C4-2B (cell line): ENCODE results near the gene IQGAP3.
A peak's percentile ranks its signal among the peaks of the same experiment; 100 is the strongest.
"Not testable (repeated sequence)": the region's sequence is repeated elsewhere in the genome, so short reads cannot be mapped to it uniquely, and the experiment has no call there.

Source experiments
- H3K27ac ChIP-seq: fragments of 450-650 bp; 2 replicates; pipeline ENCODE4 v1.5.1; 2017
- CTCF ChIP-seq: fragments of 450-650 bp; conservative IDR thresholded peaks from 2 replicates; pipeline ENCODE4 v1.5.1; 2017; ENCODE audit warnings: mild to moderate bottlenecking
- ZFX ChIP-seq: fragments of 450-650 bp; IDR thresholded peaks from 2 replicates; pipeline ENCODE4 v1.6.1; 2017

The IQGAP3 gene

GRCh38 chr1:156559797-156560385 is 12.5 kb downstream of the IQGAP3 start:
- TF ChIP-seq CTCF (no peak), ZFX (no peak)
- peak overlapping the region; percentile 79 for H3K27ac ChIP-seq

GRCh38 chr1:156559086-156559796 is 13.1 kb downstream of the IQGAP3 start:
- TF ChIP-seq CTCF (no peak), ZFX (no peak)
- peak overlapping the region; percentile 79 for H3K27ac ChIP-seq

GRCh38 chr1:156556354-156556753 is 16.0 kb downstream of the IQGAP3 start:
- no peak for TF ChIP-seq CTCF
- no peak for TF ChIP-seq ZFX
- H3K27ac ChIP-seq = 0 out of 2 replicates have a peak overlapping the region, but pooled peaks have one; percentile 12

- TF ChIP-seq CTCF (no peak), ZFX (no peak)
- H3K27ac ChIP-seq = no peak overlapping the region
Measured at GRCh38 chr1:156555715-156556114, 16.6 kb downstream of the IQGAP3 start.

- TF ChIP-seq CTCF (no peak), ZFX (no peak)
- no peak overlapping the region for H3K27ac ChIP-seq
Measured at GRCh38 chr1:156554971-156555370, 17.4 kb downstream of the IQGAP3 start.

- no peak overlapping the region for H3K27ac ChIP-seq
- TF ChIP-seq ZFX = no peak
- no peak for TF ChIP-seq CTCF
Measured at GRCh38 chr1:156553860-156554485, 18.4 kb downstream of the IQGAP3 start.

- H3K27ac ChIP-seq = not testable (repeated sequence)
Measured at GRCh38 chr1:156552937-156553336, 19.4 kb downstream of the IQGAP3 start.
